ENCODE data around the gene WBP2. TPM values are rescaled to one million over a fixed set of nuclear protein-coding genes. Genes with fewer than 3 reads are reported as not detected.

WBP2 gene
- total RNA-seq, 1 experiment from 2014 or later, result 49.5 TPM

Other genes with a start within 250 kb of the WBP2 start
- gene SMIM5, start 221.9 kb downstream of the WBP2 start, total RNA-seq (2014; rRNA removed; shearing (Covaris generic)), result not detected in 2 replicates
- 27.7 and 32.9 TPM in 2 replicates for gene RECQL5, start 188.2 kb downstream of the WBP2 start, total RNA-seq (2014; rRNA removed; shearing (Covaris generic))
- gene SAP30BP, start 188.0 kb downstream of the WBP2 start, total RNA-seq (2014; rRNA removed; shearing (Covaris generic)), result 70.4 and 85.1 TPM in 2 replicates
- gene ITGB4, start 133.9 kb downstream of the WBP2 start, total RNA-seq (2014; rRNA removed; shearing (Covaris generic)), result 0.05 TPM in 1 of 2 replicates, not detected in the other
- 52.5 and 57.2 TPM in 2 replicates for gene GALK1, start 90.1 kb downstream of the WBP2 start, total RNA-seq (2014; rRNA removed; shearing (Covaris generic))
- 76.9 and 77.7 TPM in 2 replicates for gene UNK, start 70.5 kb downstream of the WBP2 start, total RNA-seq (2014; rRNA removed; shearing (Covaris generic))
- 1.3 and 1.8 TPM in 2 replicates for gene UNC13D, start 10.9 kb downstream of the WBP2 start, total RNA-seq (2014; rRNA removed; shearing (Covaris generic))
- 7.3 and 8.1 TPM in 2 replicates for gene TRIM47, start 23.2 kb upstream of the WBP2 start, total RNA-seq (2014; rRNA removed; shearing (Covaris generic))
- 53.5 and 56.5 TPM in 2 replicates for gene TRIM65, start 41.6 kb upstream of the WBP2 start, total RNA-seq (2014; rRNA removed; shearing (Covaris generic))
- gene MRPL38, start 49.5 kb upstream of the WBP2 start, total RNA-seq (2014; rRNA removed; shearing (Covaris generic)), result 47.6 and 57.4 TPM in 2 replicates
- 17.6 and 24.8 TPM in 2 replicates for gene FBF1, start 85.7 kb upstream of the WBP2 start, total RNA-seq (2014; rRNA removed; shearing (Covaris generic))
- gene ACOX1, start 123.8 kb upstream of the WBP2 start, total RNA-seq (2014; rRNA removed; shearing (Covaris generic)), result 43.2 and 44.4 TPM in 2 replicates
- gene TEN1, start 123.9 kb upstream of the WBP2 start, total RNA-seq (2014; rRNA removed; shearing (Covaris generic)), result 62.9 and 75.4 TPM in 2 replicates
- 3.1 and 4.3 TPM in 2 replicates for gene CDK3, start 145.5 kb upstream of the WBP2 start, total RNA-seq (2014; rRNA removed; shearing (Covaris generic))
- gene EVPL, start 172.0 kb upstream of the WBP2 start, total RNA-seq (2014; rRNA removed; shearing (Covaris generic)), result 0.08 and 0.16 TPM in 2 replicates
- gene SRP68, start 217.2 kb upstream of the WBP2 start, total RNA-seq (2014; rRNA removed; shearing (Covaris generic)), result 58.2 and 68.6 TPM in 2 replicates
- gene GALR2, start 219.4 kb upstream of the WBP2 start, total RNA-seq (2014; rRNA removed; shearing (Covaris generic)), result 0.13 and 1.0 TPM in 2 replicates
- 0.53 and 0.74 TPM in 2 replicates for gene ZACN, start 223.8 kb upstream of the WBP2 start, total RNA-seq (2014; rRNA removed; shearing (Covaris generic))
- 126 and 145 TPM in 2 replicates for gene EXOC7, start 248.5 kb upstream of the WBP2 start, total RNA-seq (2014; rRNA removed; shearing (Covaris generic))